Astrocyte (in vitro differentiated cells and primary cell): ENCODE measurements around the gene MRPS23. TPM values are rescaled to one million over a fixed set of nuclear protein-coding genes. Genes with fewer than 3 reads are reported as not detected.

ENCODE experiments used
- DNase-seq: peaks from one replicate; pipeline ENCODE4 v3.0.0-alpha.2; 2010; ENCODE audit warnings: low read depth
- FAIRE-seq: peaks from 2 replicates; lab custom pipeline; 2011; peaks lifted over from hg19 to GRCh38; lab: Jason Lieb, UNC
- H2AFZ ChIP-seq: 2 replicates; pipeline ENCODE4 v1.6.0; 2012; ENCODE audit warnings: low read depth, low read length, inconsistent platforms
- H3K27ac ChIP-seq: 2 replicates; pipeline ENCODE4 v1.5.1; 2011; ENCODE audit warnings: low read depth, low read length, inconsistent platforms
- H3K27me3 ChIP-seq: 2 replicates; pipeline ENCODE4 v1.6.0; 2011; ENCODE audit warnings: low read length, inconsistent platforms; ENCODE audit not compliant: insufficient read depth
- H3K36me3 ChIP-seq: 2 replicates; pipeline ENCODE4 v1.5.1; 2011; ENCODE audit warnings: low read length, inconsistent platforms; ENCODE audit not compliant: insufficient read depth
- H3K4me1 ChIP-seq: 2 replicates; pipeline ENCODE4 v1.5.1; 2011; ENCODE audit warnings: low read length, inconsistent platforms; ENCODE audit not compliant: insufficient read depth
- H3K4me2 ChIP-seq: 2 replicates; pipeline ENCODE4 v1.6.0; 2012; ENCODE audit warnings: low read length, inconsistent platforms
- H3K4me3 ChIP-seq: 2 replicates; pipeline ENCODE4 v1.5.1; 2011; ENCODE audit warnings: low read depth, mild to moderate bottlenecking, low read length, inconsistent platforms; ENCODE audit not compliant: insufficient read depth
- H3K79me2 ChIP-seq: 2 replicates; pipeline ENCODE4 v1.6.0; 2012; ENCODE audit warnings: mild to moderate bottlenecking, low read length, inconsistent platforms; ENCODE audit not compliant: insufficient read depth
- H3K9ac ChIP-seq: 2 replicates; pipeline ENCODE4 v1.6.0; 2012; ENCODE audit warnings: mild to moderate bottlenecking, low read length, inconsistent platforms
- H3K9me3 ChIP-seq: 2 replicates; pipeline ENCODE4 v1.5.1; 2012; ENCODE audit warnings: low read depth, mild to moderate bottlenecking, low read length, inconsistent platforms; ENCODE audit not compliant: insufficient read depth
- H4K20me1 ChIP-seq: 2 replicates; pipeline ENCODE4 v1.6.0; 2012; ENCODE audit warnings: low read length, inconsistent platforms; ENCODE audit not compliant: insufficient read depth
- H3K27ac Mint-ChIP-seq: one replicate; pipeline ENCODE4 v1.8.0; 2021; ENCODE audit warnings: mild to moderate bottlenecking, mixed read lengths; ENCODE audit not compliant: unreplicated experiment
- H3K27me3 Mint-ChIP-seq: one replicate; pipeline ENCODE4 v1.8.0; 2021; ENCODE audit warnings: low read depth, mixed read lengths; ENCODE audit not compliant: unreplicated experiment
- H3K36me3 Mint-ChIP-seq: one replicate; pipeline ENCODE4 v1.8.0; 2021; ENCODE audit warnings: low read depth, mixed read lengths; ENCODE audit not compliant: unreplicated experiment
- H3K4me1 Mint-ChIP-seq: one replicate; pipeline ENCODE4 v1.8.0; 2021; ENCODE audit warnings: low read depth, mixed read lengths; ENCODE audit not compliant: unreplicated experiment
- H3K4me3 Mint-ChIP-seq: one replicate; pipeline ENCODE4 v1.8.0; 2021; ENCODE audit warnings: mild to moderate bottlenecking, moderate library complexity, mixed read lengths; ENCODE audit not compliant: unreplicated experiment
- H3K9me3 Mint-ChIP-seq: one replicate; pipeline ENCODE4 v1.8.0; 2021; ENCODE audit warnings: mild to moderate bottlenecking, mixed read lengths; ENCODE audit not compliant: unreplicated experiment
- EZH2 ChIP-seq: IDR thresholded peaks from 2 replicates; pipeline ENCODE4 v1.6.1; 2012; ENCODE audit warnings: mild to moderate bottlenecking, low read length, inconsistent platforms; ENCODE audit not compliant: insufficient read depth
- total RNA-seq: library from RNA; stranded (reverse); gene quantifications from 2 replicates; pipeline ENCODE4 v1.2.1, GENCODE V29; 2021
- TF ChIP-seq, protein P1 (sequence below): IDR thresholded peaks from 2 replicates; pipeline ENCODE4 v1.5.1; 2011; ENCODE audit warnings: low read depth, mild to moderate bottlenecking, inconsistent platforms, low read length, moderate library complexity; ENCODE audit not compliant: insufficient read depth

The MRPS23 gene
- total RNA-seq, 1 donor from 2014 or later: 61.3 TPM

DNA sequence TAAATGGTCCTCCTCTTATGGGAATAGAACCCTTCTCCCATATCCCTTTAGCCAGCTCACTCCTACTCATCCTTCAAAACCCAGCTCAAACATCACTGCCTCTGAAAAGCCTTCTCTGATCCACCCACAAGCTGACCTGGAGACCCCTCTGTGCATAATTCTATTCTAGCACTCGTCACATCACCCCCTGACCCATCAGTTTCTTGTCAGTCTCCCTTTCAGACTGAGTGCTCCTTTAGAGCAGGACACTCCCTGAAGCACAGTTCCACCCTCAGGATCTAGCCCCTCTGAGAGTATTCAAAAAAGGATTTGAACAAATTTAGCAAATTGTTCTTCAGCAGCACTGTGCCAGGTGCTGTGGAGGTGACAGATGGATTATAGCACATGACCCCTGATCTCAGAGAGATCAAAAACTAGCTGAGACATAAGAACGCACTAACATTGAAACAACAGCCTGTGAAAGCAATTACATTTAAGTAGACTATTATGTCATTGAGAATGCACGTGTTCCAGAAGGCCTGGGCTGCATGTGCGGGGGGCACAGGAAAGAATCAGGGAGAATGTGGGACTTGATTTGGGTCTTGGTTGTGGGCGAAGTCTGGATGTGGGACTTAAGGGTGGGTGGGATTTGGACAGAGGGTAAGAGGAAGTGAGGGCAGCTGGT, 43.5 kb downstream of the MRPS23 start:
- no peak for FAIRE-seq
- TF ChIP-seq EZH2: no peak
- TF ChIP-seq, protein P1, sequence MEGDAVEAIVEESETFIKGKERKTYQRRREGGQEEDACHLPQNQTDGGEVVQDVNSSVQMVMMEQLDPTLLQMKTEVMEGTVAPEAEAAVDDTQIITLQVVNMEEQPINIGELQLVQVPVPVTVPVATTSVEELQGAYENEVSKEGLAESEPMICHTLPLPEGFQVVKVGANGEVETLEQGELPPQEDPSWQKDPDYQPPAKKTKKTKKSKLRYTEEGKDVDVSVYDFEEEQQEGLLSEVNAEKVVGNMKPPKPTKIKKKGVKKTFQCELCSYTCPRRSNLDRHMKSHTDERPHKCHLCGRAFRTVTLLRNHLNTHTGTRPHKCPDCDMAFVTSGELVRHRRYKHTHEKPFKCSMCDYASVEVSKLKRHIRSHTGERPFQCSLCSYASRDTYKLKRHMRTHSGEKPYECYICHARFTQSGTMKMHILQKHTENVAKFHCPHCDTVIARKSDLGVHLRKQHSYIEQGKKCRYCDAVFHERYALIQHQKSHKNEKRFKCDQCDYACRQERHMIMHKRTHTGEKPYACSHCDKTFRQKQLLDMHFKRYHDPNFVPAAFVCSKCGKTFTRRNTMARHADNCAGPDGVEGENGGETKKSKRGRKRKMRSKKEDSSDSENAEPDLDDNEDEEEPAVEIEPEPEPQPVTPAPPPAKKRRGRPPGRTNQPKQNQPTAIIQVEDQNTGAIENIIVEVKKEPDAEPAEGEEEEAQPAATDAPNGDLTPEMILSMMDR: no peak
- H3K4me1 Mint-ChIP-seq: no peaks in the 10 kb centered on the region

DNA sequence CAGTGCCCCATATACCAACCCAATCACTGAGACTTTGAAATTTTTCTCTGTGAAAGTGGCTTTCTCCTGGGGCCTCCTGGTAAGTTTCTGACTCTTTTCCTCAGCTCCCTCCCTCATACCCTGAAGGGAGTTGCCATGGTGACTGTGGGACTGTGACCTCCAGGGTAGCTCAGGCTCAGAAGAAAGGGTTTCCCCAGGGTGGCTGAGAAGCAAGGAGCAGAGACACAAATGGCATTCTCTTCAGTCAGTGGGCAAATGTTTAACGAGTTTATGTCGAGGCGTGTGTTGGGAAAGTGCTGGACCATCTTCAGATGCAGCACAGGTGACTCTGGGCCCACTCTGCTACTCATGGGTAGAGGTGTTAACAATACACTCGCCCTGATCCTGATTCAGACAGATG, 46.8 kb downstream of the MRPS23 start:
- Histone ChIP-seq H3K4me1 (no peaks in the 10 kb centered on the region), H3K4me3 (no peak overlapping the region), H3K27me3 (peaks cover 17% of the 10 kb centered on the region), H3K27ac (no peak overlapping the region), H3K79me2 (no peaks in the 10 kb centered on the region), H3K9me3 (no peaks in the 10 kb centered on the region), H4K20me1 (peaks cover 5% of the 10 kb centered on the region), H3K36me3 (no peaks in the 10 kb centered on the region), H3K9ac (no peak overlapping the region), H3K4me2 (no peak overlapping the region), H2AFZ (no peak overlapping the region)
- H3K27ac Mint-ChIP-seq: no peak overlapping the region
- no peaks in the 10 kb centered on the region for H3K4me1 Mint-ChIP-seq
- H3K4me3 Mint-ChIP-seq: no peak overlapping the region
- H3K36me3 Mint-ChIP-seq: peaks cover 5% of the 10 kb centered on the region
- DNase-seq: no peak
- no peak for FAIRE-seq
- peaks cover 19% of the 10 kb centered on the region for H3K27me3 Mint-ChIP-seq
- TF ChIP-seq, protein P1: no peak
- TF ChIP-seq EZH2: no peak
- H3K9me3 Mint-ChIP-seq: peaks cover 18% of the 10 kb centered on the region

More for the DNA sequence above, 43.5 kb downstream of the MRPS23 start:
- H2AFZ ChIP-seq: no peak overlapping the region
- no peaks in the 10 kb centered on the region for H3K9me3 ChIP-seq
- Mint-ChIP-seq H3K9me3 (peaks cover 11% of the 10 kb centered on the region), H3K27me3 (peaks cover 35% of the 10 kb centered on the region), H3K27ac (no peak overlapping the region), H3K36me3 (peaks cover 4% of the 10 kb centered on the region), H3K4me3 (no peak overlapping the region)
- H3K36me3 ChIP-seq: no peaks in the 10 kb centered on the region
- no peaks in the 10 kb centered on the region for H3K79me2 ChIP-seq
- no peak for DNase-seq
- H3K27me3 ChIP-seq: peaks cover 34% of the 10 kb centered on the region
- H3K4me3 ChIP-seq: no peak overlapping the region
- H3K4me2 ChIP-seq: no peak overlapping the region
- no peak overlapping the region for H3K27ac ChIP-seq
- no peak overlapping the region for H3K9ac ChIP-seq
- H4K20me1 ChIP-seq: peaks cover 5% of the 10 kb centered on the region
- peaks cover 11% of the 10 kb centered on the region for H3K4me1 ChIP-seq

DNA sequence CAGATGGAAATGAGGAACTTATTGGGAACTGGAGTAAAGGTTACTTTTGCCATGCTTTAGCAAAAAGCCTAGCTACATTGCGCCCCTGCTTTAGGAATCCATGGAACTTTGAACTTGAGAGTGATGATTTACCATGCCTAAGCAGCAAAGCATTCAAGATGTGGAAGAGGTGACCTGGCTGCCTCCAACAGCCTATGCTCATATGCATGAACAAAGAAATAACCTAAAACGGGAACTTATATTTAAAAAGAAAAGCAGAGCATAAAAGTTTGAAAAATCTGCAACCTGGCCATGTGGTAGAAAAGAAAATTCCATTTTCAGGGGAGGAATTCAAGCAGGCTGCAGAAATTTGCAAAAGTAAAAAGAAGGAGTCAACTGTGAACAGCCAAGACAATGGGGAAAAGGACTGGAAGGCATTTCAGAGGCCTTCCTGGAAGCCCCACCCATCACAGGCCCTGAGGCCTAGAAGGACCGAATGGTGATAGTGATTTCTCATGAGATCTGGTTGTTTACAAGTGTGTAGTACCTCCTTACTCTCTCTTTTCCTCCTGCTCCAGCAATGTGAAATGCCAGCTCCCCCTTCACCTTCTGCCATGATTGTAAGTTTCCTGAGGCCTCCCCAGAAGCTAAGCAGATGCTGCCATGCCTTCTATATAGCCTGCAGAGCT, 48.7 kb downstream of the MRPS23 start:
- Histone ChIP-seq H3K4me2 (no peak overlapping the region), H3K36me3 (no peaks in the 10 kb centered on the region), H3K27me3 (peaks cover 14% of the 10 kb centered on the region), H3K79me2 (no peaks in the 10 kb centered on the region), H3K4me3 (no peak overlapping the region), H3K4me1 (no peaks in the 10 kb centered on the region), H4K20me1 (peaks cover 3% of the 10 kb centered on the region), H2AFZ (no peak overlapping the region), H3K27ac (no peak overlapping the region), H3K9ac (no peak overlapping the region), H3K9me3 (no peaks in the 10 kb centered on the region)
- DNase-seq: no peak
- H3K4me1 Mint-ChIP-seq: no peaks in the 10 kb centered on the region
- peaks cover 16% of the 10 kb centered on the region for H3K9me3 Mint-ChIP-seq
- no peak for FAIRE-seq
- no peak overlapping the region for H3K27ac Mint-ChIP-seq
- peaks cover 5% of the 10 kb centered on the region for H3K36me3 Mint-ChIP-seq
- TF ChIP-seq, protein P1: no peak
- TF ChIP-seq EZH2: no peak
- H3K27me3 Mint-ChIP-seq: peaks cover 8% of the 10 kb centered on the region
- no peak overlapping the region for H3K4me3 Mint-ChIP-seq
